Osteocyte (in vitro differentiated cells): Measurements from ENCODE around the gene EVI5L. TPM values are rescaled to one million over a fixed set of nuclear protein-coding genes. Genes with fewer than 3 reads are reported as not detected.

Experiments
- DNase-seq: peaks from one replicate; pipeline ENCODE4 v3.0.0; 2021; ENCODE audit warnings: mixed read lengths; ENCODE audit not compliant: unreplicated experiment; ENCODE audit errors: extremely low spot score
- H3K27ac Mint-ChIP-seq: one replicate; pipeline ENCODE4 v1.8.0; 2021; ENCODE audit warnings: mild to moderate bottlenecking, mixed read lengths; ENCODE audit not compliant: unreplicated experiment
- H3K27me3 Mint-ChIP-seq: one replicate; pipeline ENCODE4 v1.8.0; 2021; ENCODE audit warnings: mixed read lengths; ENCODE audit not compliant: unreplicated experiment
- H3K36me3 Mint-ChIP-seq: one replicate; pipeline ENCODE4 v1.8.0; 2021; ENCODE audit warnings: mixed read lengths; ENCODE audit not compliant: unreplicated experiment
- H3K4me1 Mint-ChIP-seq: one replicate; pipeline ENCODE4 v1.8.0; 2021; ENCODE audit warnings: mixed read lengths; ENCODE audit not compliant: unreplicated experiment
- H3K4me3 Mint-ChIP-seq: one replicate; pipeline ENCODE4 v1.8.0; 2021; ENCODE audit warnings: mild to moderate bottlenecking, moderate library complexity, mixed read lengths; ENCODE audit not compliant: unreplicated experiment
- H3K9me3 Mint-ChIP-seq: one replicate; pipeline ENCODE4 v1.8.0; 2021; ENCODE audit warnings: mixed read lengths; ENCODE audit not compliant: unreplicated experiment
- CTCF ChIP-seq: fragments of 200-600 bp; sonication (generic); IDR thresholded peaks from 2 replicates; pipeline ENCODE4 v1.5.0; 2021; ENCODE audit warnings: antibody characterized with exemption, mild to moderate bottlenecking, moderate library complexity
- total RNA-seq: library from RNA; stranded (reverse); gene quantifications from 2 replicates; pipeline ENCODE4 v1.2.1, GENCODE V29; 2021

Gene EVI5L
- total RNA-seq, 1 donor from 2014 or later, result 27.6 TPM

GRCh38 chr19:7822910-7823515 lies 7.0 kb upstream of the EVI5L start:
- H3K9me3 Mint-ChIP-seq, result no peaks in the 10 kb centered on the region
- H3K36me3 Mint-ChIP-seq, result no peaks in the 10 kb centered on the region
- H3K4me3 Mint-ChIP-seq, result no peak overlapping the region
- no peak for TF ChIP-seq CTCF
- H3K4me1 Mint-ChIP-seq, result no peaks in the 10 kb centered on the region
- no peak overlapping the region for H3K27ac Mint-ChIP-seq
- H3K27me3 Mint-ChIP-seq, result peaks cover 41% of the 10 kb centered on the region
- no peak for DNase-seq

- peaks cover 40% of the 10 kb centered on the region for H3K27me3 Mint-ChIP-seq
- no peak overlapping the region for H3K27ac Mint-ChIP-seq
- no peak overlapping the region for H3K4me3 Mint-ChIP-seq
- H3K36me3 Mint-ChIP-seq, result no peaks in the 10 kb centered on the region
- no peak for TF ChIP-seq CTCF
- no peaks in the 10 kb centered on the region for H3K4me1 Mint-ChIP-seq
- no peak for DNase-seq
- no peaks in the 10 kb centered on the region for H3K9me3 Mint-ChIP-seq
Observed at GRCh38 chr19:7823686-7824301, 6.2 kb upstream of the EVI5L start.

- no peak for DNase-seq
- no peaks in the 10 kb centered on the region for H3K9me3 Mint-ChIP-seq
- H3K4me3 Mint-ChIP-seq, result peak overlapping the region; percentile 73
- H3K4me1 Mint-ChIP-seq, result peaks cover 30% of the 10 kb centered on the region
- TF ChIP-seq CTCF, result no peak
- peak overlapping the region; percentile 25 for H3K27ac Mint-ChIP-seq
- peaks cover 16% of the 10 kb centered on the region for H3K27me3 Mint-ChIP-seq
- H3K36me3 Mint-ChIP-seq, result no peaks in the 10 kb centered on the region
Observed at GRCh38 chr19:7829166-7829520, 875 bp upstream of the EVI5L start.

GRCh38 chr19:7830272-7830771 lies 304 bp downstream of the EVI5L start:
- H3K27ac Mint-ChIP-seq, result no peak overlapping the region
- H3K36me3 Mint-ChIP-seq, result no peaks in the 10 kb centered on the region
- no peaks in the 10 kb centered on the region for H3K9me3 Mint-ChIP-seq
- peak overlapping the region; percentile 74 for H3K4me3 Mint-ChIP-seq
- peaks cover 12% of the 10 kb centered on the region for H3K27me3 Mint-ChIP-seq
- H3K4me1 Mint-ChIP-seq, result peaks cover 30% of the 10 kb centered on the region
- no peak for TF ChIP-seq CTCF
- DNase-seq, result no peak

GRCh38 chr19:7830823-7831222 lies 805 bp downstream of the EVI5L start:
- Mint-ChIP-seq H3K36me3 (no peaks in the 10 kb centered on the region), H3K27me3 (peaks cover 11% of the 10 kb centered on the region), H3K9me3 (no peaks in the 10 kb centered on the region), H3K4me3 (peak overlapping the region; percentile 74), H3K4me1 (peaks cover 30% of the 10 kb centered on the region), H3K27ac (peak overlapping the region; percentile 66)
- DNase-seq, result no peak
- TF ChIP-seq CTCF, result no peak
